HT-29 (cell line): ENCODE results near the gene CNTLN. TPM values are rescaled to one million over a fixed set of nuclear protein-coding genes. Genes with fewer than 3 reads are reported as not detected.
"Not testable (repeated sequence)": the region's sequence is repeated elsewhere in the genome, so short reads cannot be mapped to it uniquely, and the experiment has no call there.

ENCODE experiments used
- DNase-seq: peaks from one replicate; pipeline ENCODE4 v3.0.0-alpha.2; 2015; ENCODE audit warnings: low spot score
- small RNA-seq: library from RNA; depleted of rRNA; stranded (forward); fragments of <200 nt; gene quantifications from one replicate; pipeline ENCODE3, GENCODE V24; 2014
- total RNA-seq: library from RNA; depleted of rRNA; stranded (reverse); fragments of >200 nt; shearing (Covaris generic); gene quantifications from 2 replicates; pipeline ENCODE4 v1.2.3, GENCODE V29; 2014

CNTLN gene
- total RNA-seq, 1 experiment from 2014 or later: 0.25 TPM

- DNase-seq: no peak
These were observed 355.3 kb downstream of the CNTLN start for GRCh38 chr9:17490110-17490509.

- DNase-seq: no peak
These were observed 356.9 kb downstream of the CNTLN start for GRCh38 chr9:17491780-17492179.

GRCh38 chr9:17503196-17503595 lies 368.4 kb downstream of the CNTLN start:
- no peak for DNase-seq

GRCh38 chr9:17509151-17509550 lies 374.3 kb downstream of the CNTLN start:
- DNase-seq: no peak

GRCh38 chr9:17509701-17510100 lies 374.9 kb downstream of the CNTLN start:
- no peak for DNase-seq

- DNase-seq: no peak
These were observed 384.9 kb downstream of the CNTLN start for GRCh38 chr9:17519761-17520160.

- no peak for DNase-seq
These were observed 385.6 kb downstream of the CNTLN start for GRCh38 chr9:17520268-17521064.

GRCh38 chr9:17521100-17521855 lies 386.4 kb downstream of the CNTLN start:
- DNase-seq: no peak

GRCh38 chr9:17526726-17527125 lies 391.9 kb downstream of the CNTLN start:
- DNase-seq: not testable (repeated sequence)

- peak; percentile 34 for DNase-seq
These were observed 394.0 kb downstream of the CNTLN start for GRCh38 chr9:17528859-17529258.

- DNase-seq: peak; percentile 50
These were observed 396.9 kb downstream of the CNTLN start for GRCh38 chr9:17531642-17532254.

- DNase-seq: no peak
These were observed 397.6 kb downstream of the CNTLN start for GRCh38 chr9:17532461-17532860.

GRCh38 chr9:17535176-17535575 lies 400.3 kb downstream of the CNTLN start:
- DNase-seq: no peak

GRCh38 chr9:17536027-17536426 lies 401.2 kb downstream of the CNTLN start:
- no peak for DNase-seq

GRCh38 chr9:17551023-17551422 lies 416.2 kb downstream of the CNTLN start:
- peak; percentile 19 for DNase-seq

Small RNAs within 50 kb of the gene (small RNA-seq; reads per million reads assigned to genes)
- gene RPS29P33: not detected
